ENCODE data around the gene RADIL. TPM values are rescaled to one million over a fixed set of nuclear protein-coding genes. Genes with fewer than 3 reads are reported as not detected.

The RADIL gene
- total and polyA plus RNA-seq, 2 of the 13 experiments (the other 11 are each of a cell fraction or from before 2014, with no cell fraction given), result 0.05 to 0.09 TPM

- DNase-seq (ENCODE audit: low spot score), result no peak
- POLR2A ChIA-PET, result no interaction called here
- no peak overlapping the region for H3K4me3 ChIP-seq (replicated peaks in 1 of 3; ENCODE audit: insufficient read depth in 1 of 3, low read depth in 2 of 3, low read length in 3 of 3)
- H3K79me2 ChIP-seq (ENCODE audit: insufficient read depth, low read length), result peaks cover 27% of the 10 kb centered on the region
- 99% methylated on average over 5 of the region's 5 CpGs for WGBS (ENCODE audit: low lambda C conversion rate)
- no peak overlapping the region for H3K4me2 ChIP-seq (ENCODE audit: low read depth, low read length)
- no peaks in the 10 kb centered on the region for H4K20me1 ChIP-seq (ENCODE audit: insufficient read depth, low read length)
- in situ Hi-C loops (cut with HindIII; ENCODE audit: extremely low pct_ligation_motif_present, low pct_unique_long_range_greater_than_20kb) (no loop called here), intact Hi-C loops (cut with micrococcal nuclease; ENCODE audit: unreplicated experiment) (no loop called here)
- CTCF ChIA-PET (ENCODE audit: low intra/inter-chr PET ratio, low total read pairs), result no interaction called here
- H2AFZ ChIP-seq (ENCODE audit: low read length), result no peak overlapping the region
- no peaks in the 10 kb centered on the region; a peak in 1 of 5 replicates for H3K27me3 ChIP-seq (ENCODE audit: control insufficient read depth in 1 of 2, insufficient read depth in 2 of 2, low read length in 2 of 2)
- no peaks in the 10 kb centered on the region for H3K9me3 ChIP-seq (ENCODE audit: low read length)
- FAIRE-seq, result no peak
- H3K4me1 ChIP-seq (ENCODE audit: insufficient read depth, low read length), result peaks cover 27% of the 10 kb centered on the region
- H3K36me3 ChIP-seq (replicated peaks in 1 of 2; ENCODE audit: control insufficient read depth in 1 of 2, insufficient read depth in 2 of 2, low read length in 2 of 2), result peaks cover 11 to 24% of the 10 kb centered on the region in 2 experiments; a peak in 4 of 5 replicates
- ATAC-seq, result no peak
- no peak overlapping the region for H3K9ac ChIP-seq (ENCODE audit: insufficient read depth, low read depth, low read length)
- no TSS peak for BruUV-seq (replicated peaks)
- H3K27ac ChIP-seq (ENCODE audit: extremely low read length, insufficient read depth, low read length), result no peak overlapping the region
- TF ChIP-seq GTF3A (CRISPR knock-in tag; conservative IDR thresholded peaks at IDR 0.05), result no peak
- TF ChIP-seq ZNF512 (CRISPR knock-in tag; IDR thresholded peaks at IDR 0.05), result no peak
- no peak for TF ChIP-seq ZMAT5 (CRISPR knock-in tag; IDR thresholded peaks at IDR 0.05; ENCODE audit: borderline replicate concordance, low read depth)
- TF ChIP-seq MZF1 (CRISPR knock-in tag; IDR thresholded peaks at IDR 0.05; ENCODE audit: borderline replicate concordance), result no peak
- TF ChIP-seq ZNF597 (CRISPR knock-in tag; IDR thresholded peaks at IDR 0.05), result no peak
- TF ChIP-seq PBX2 (CRISPR knock-in tag; IDR thresholded peaks at IDR 0.05), result no peak
- TF ChIP-seq STAT6 (CRISPR knock-in tag; IDR thresholded peaks at IDR 0.05; ENCODE audit: borderline replicate concordance), result no peak
- TF ChIP-seq PHF21A (CRISPR knock-in tag; IDR thresholded peaks at IDR 0.05), result no peak
- no peak for TF ChIP-seq HMGA1 (CRISPR knock-in tag; conservative IDR thresholded peaks at IDR 0.05)
- no peak for TF ChIP-seq KDM5B (CRISPR knock-in tag; IDR thresholded peaks at IDR 0.05; ENCODE audit: borderline replicate concordance)
- TF ChIP-seq HNF1B (CRISPR knock-in tag; IDR thresholded peaks at IDR 0.05), result no peak
- no peak for TF ChIP-seq MBNL3 (CRISPR knock-in tag; conservative IDR thresholded peaks at IDR 0.05)
- TF ChIP-seq IRF2 (CRISPR knock-in tag; IDR thresholded peaks at IDR 0.05), result no peak
- TF ChIP-seq ZNF333 (CRISPR knock-in tag; IDR thresholded peaks at IDR 0.05; ENCODE audit: borderline replicate concordance), result no peak
- TF ChIP-seq HNRNPUL1 (IDR thresholded peaks at IDR 0.05; ENCODE audit: low read depth, low read length), result no peak
- TF ChIP-seq YY1 (IDR thresholded peaks at IDR 0.05; ENCODE audit: insufficient read depth, insufficient replicate concordance, low read depth, low read length), result no peak
- no peak for TF ChIP-seq SNAI1 (CRISPR knock-in tag; IDR thresholded peaks at IDR 0.05; ENCODE audit: borderline replicate concordance)
Measured at GRCh38 chr7:4779118-4779517, 104.4 kb downstream of the RADIL start.
